Duodenal mucosa (tissue), 2 donors: ENCODE results near the gene PKLR.

Experiments used
- H3K27ac ChIP-seq: one replicate; pipeline ENCODE4 v1.7.0; 2013; ENCODE audit warnings: low read depth, low read length
- H3K27me3 ChIP-seq, 2 donors: one replicate each; pipeline ENCODE4 v1.7.0; 2013; ENCODE audit warnings: low read length in 2 of 2, control low read depth in 1 of 2; ENCODE audit not compliant: insufficient read depth in 2 of 2, control insufficient read depth in 1 of 2
- H3K36me3 ChIP-seq, 2 donors: one replicate each; pipeline ENCODE4 v1.7.0; 2013; ENCODE audit warnings: low read length in 2 of 2, control low read depth in 1 of 2; ENCODE audit not compliant: insufficient read depth in 2 of 2, control insufficient read depth in 1 of 2
- H3K4me1 ChIP-seq, 2 donors: one replicate each; pipeline ENCODE4 v1.7.0; 2013; ENCODE audit warnings: low read length in 2 of 2, control low read depth in 1 of 2; ENCODE audit not compliant: insufficient read depth in 2 of 2, control insufficient read depth in 1 of 2
- H3K4me3 ChIP-seq, 2 donors: one replicate each; pipeline ENCODE4 v1.7.0; 2013; ENCODE audit warnings: low read length in 2 of 2, low read depth in 1 of 2
- H3K9ac ChIP-seq, 2 donors: one replicate each; pipeline ENCODE4 v1.7.0; 2013; ENCODE audit warnings: low read length in 2 of 2, low read depth in 1 of 2
- H3K9me3 ChIP-seq, 2 donors: one replicate each; pipeline ENCODE4 v1.7.0; 2013; ENCODE audit warnings: low read length in 2 of 2, control low read depth in 1 of 2; ENCODE audit not compliant: control insufficient read depth in 1 of 2

Gene PKLR

GRCh38 chr1:155261493-155261851 lies 39.8 kb downstream of the PKLR start:
- Histone ChIP-seq H3K27me3 (no peaks in the 10 kb centered on the region), H3K4me3 (peak overlapping the region; percentile 95 to 97), H3K27ac (peak overlapping the region; percentile 41), H3K9ac (peak overlapping the region; percentile 80 to 96), H3K36me3 (peaks cover 35 to 56% of the 10 kb centered on the region in 2 donors), H3K9me3 (no peaks in the 10 kb centered on the region), H3K4me1 (peaks cover 13 to 22% of the 10 kb centered on the region in 2 donors)

- Histone ChIP-seq H3K27me3 (no peaks in the 10 kb centered on the region), H3K36me3 (peaks cover 26 to 45% of the 10 kb centered on the region in 2 donors), H3K27ac (no peak overlapping the region), H3K4me3 (no peak overlapping the region), H3K9me3 (no peaks in the 10 kb centered on the region), H3K9ac (no peak overlapping the region), H3K4me1 (peaks cover 23 to 29% of the 10 kb centered on the region in 2 donors)
Measured at GRCh38 chr1:155260276-155260675, 41.0 kb downstream of the PKLR start.

- peak overlapping the region; percentile 98 for H3K27ac ChIP-seq
- H3K27me3 ChIP-seq, result no peaks in the 10 kb centered on the region
- peak overlapping the region; percentile 89 to 98 for H3K9ac ChIP-seq
- H3K4me3 ChIP-seq, result peak overlapping the region; percentile 77 to 87
- no peaks in the 10 kb centered on the region for H3K9me3 ChIP-seq
- peaks cover 11 to 22% of the 10 kb centered on the region in 2 donors for H3K36me3 ChIP-seq
- H3K4me1 ChIP-seq, result peaks cover 28 to 33% of the 10 kb centered on the region in 2 donors
Measured at GRCh38 chr1:155256058-155256852, 45.0 kb downstream of the PKLR start.

GRCh38 chr1:155255243-155256007 lies 45.8 kb downstream of the PKLR start, which contains the start of gene ENTREP3:
Gene ENTREP3, minus strand, starts transcription at chr1:155255483. Its CDS starts 606 bp downstream, at chr1:155254877.
- peak within 1 kb of the TSS; percentile 89 to 98 for H3K9ac ChIP-seq
- peak within 1 kb of the TSS; percentile 98 for H3K27ac ChIP-seq
- H3K36me3 ChIP-seq, result peaks cover 11 to 21% of the 10 kb centered on the region in 2 donors
- peak within 1 kb of the TSS; percentile 77 to 87 for H3K4me3 ChIP-seq
- H3K9me3 ChIP-seq, result no peaks in the 10 kb centered on the region
- peaks cover 29 to 31% of the 10 kb centered on the region in 2 donors for H3K4me1 ChIP-seq
- no peaks in the 10 kb centered on the region for H3K27me3 ChIP-seq

- Histone ChIP-seq H3K9ac (peak overlapping the region; percentile 89 to 98), H3K4me1 (peaks cover 29% of the 10 kb centered on the region in 2 donors), H3K27me3 (no peaks in the 10 kb centered on the region), H3K27ac (peak overlapping the region; percentile 98), H3K9me3 (no peaks in the 10 kb centered on the region), H3K36me3 (peaks cover 11 to 16% of the 10 kb centered on the region in 2 donors), H3K4me3 (peak overlapping the region; percentile 77 to 87)
Measured at GRCh38 chr1:155254714-155255242, 46.5 kb downstream of the PKLR start.

GRCh38 chr1:155254228-155254713 lies 47.0 kb downstream of the PKLR start:
- Histone ChIP-seq H3K9me3 (no peaks in the 10 kb centered on the region), H3K27me3 (no peaks in the 10 kb centered on the region), H3K4me1 (peaks cover 29% of the 10 kb centered on the region in 2 donors), H3K9ac (peak overlapping the region; percentile 89 to 98), H3K4me3 (peak overlapping the region; percentile 77 to 87), H3K36me3 (peaks cover 11 to 16% of the 10 kb centered on the region in 2 donors), H3K27ac (no peak overlapping the region)

- peaks cover 11 to 16% of the 10 kb centered on the region in 2 donors for H3K36me3 ChIP-seq
- H3K4me3 ChIP-seq, result peak overlapping the region; percentile 77 to 87
- no peaks in the 10 kb centered on the region for H3K27me3 ChIP-seq
- no peak overlapping the region for H3K27ac ChIP-seq
- no peaks in the 10 kb centered on the region for H3K9me3 ChIP-seq
- peaks cover 29% of the 10 kb centered on the region in 2 donors for H3K4me1 ChIP-seq
- no peak overlapping the region for H3K9ac ChIP-seq
Measured at GRCh38 chr1:155253797-155254196, 47.4 kb downstream of the PKLR start.

GRCh38 chr1:155253208-155253607 lies 48.0 kb downstream of the PKLR start:
- peaks cover 8 to 12% of the 10 kb centered on the region in 2 donors for H3K36me3 ChIP-seq
- no peak overlapping the region for H3K9ac ChIP-seq
- no peaks in the 10 kb centered on the region for H3K27me3 ChIP-seq
- H3K4me3 ChIP-seq, result no peak overlapping the region
- H3K27ac ChIP-seq, result no peak overlapping the region
- H3K9me3 ChIP-seq, result no peaks in the 10 kb centered on the region
- H3K4me1 ChIP-seq, result peaks cover 29% of the 10 kb centered on the region in 2 donors

- no peak overlapping the region for H3K27ac ChIP-seq
- H3K4me1 ChIP-seq, result peaks cover 26 to 29% of the 10 kb centered on the region in 2 donors
- no peaks in the 10 kb centered on the region for H3K9me3 ChIP-seq
- H3K9ac ChIP-seq, result no peak overlapping the region
- peaks cover under 1 to 7% of the 10 kb centered on the region in 2 donors for H3K36me3 ChIP-seq
- no peaks in the 10 kb centered on the region for H3K27me3 ChIP-seq
- H3K4me3 ChIP-seq, result no peak overlapping the region
Measured at GRCh38 chr1:155251566-155251965, 49.7 kb downstream of the PKLR start.
